ENCODE measurements around the gene AADACL4. TPM values are rescaled to one million over a fixed set of nuclear protein-coding genes. Genes with fewer than 3 reads are reported as not detected.

AADACL4 gene
- total and polyA plus RNA-seq, 2 donors (not counting 1 experiment from before 2014, with no cell fraction given), result not detected

DNA sequence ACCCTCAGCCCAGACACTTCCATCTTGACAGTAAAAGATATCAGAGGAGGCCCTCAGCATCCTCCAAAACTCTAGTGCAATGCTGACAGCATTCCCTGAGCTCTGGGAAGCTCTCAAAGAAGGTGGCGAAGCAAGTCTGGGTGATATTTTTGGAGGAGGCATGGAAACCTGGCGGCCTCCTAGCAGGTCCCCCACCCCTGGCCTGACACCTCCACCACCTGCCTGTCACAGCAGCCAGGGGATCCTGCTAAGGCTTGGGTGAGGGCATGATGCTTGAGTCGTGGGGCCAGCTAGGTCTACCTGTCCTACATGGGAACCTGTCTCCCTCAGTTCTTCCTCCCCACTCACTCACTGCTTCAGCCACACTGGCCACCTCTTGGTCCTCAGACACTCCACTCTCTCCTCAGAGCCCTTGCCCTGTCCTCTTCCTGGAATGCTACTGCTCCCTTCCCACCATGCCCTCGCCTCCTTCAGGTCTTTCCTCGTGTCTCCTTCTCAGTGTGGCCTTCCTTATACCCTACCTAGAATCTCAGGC is 34.3 kb upstream of the AADACL4 start:
- no peak overlapping the region for H3K4me3 ChIP-seq (ENCODE audit: control extremely low read depth in 1 of 5, extremely low read depth in 1 of 5, insufficient read depth in 1 of 5, low read depth in 2 of 5, low read length in 4 of 5)
- no peaks in the 10 kb centered on the region for H3K79me2 ChIP-seq (ENCODE audit: control insufficient read depth, insufficient read depth, low read length)
- H3K4me2 ChIP-seq (replicated peaks; ENCODE audit: low read depth, low read length, poor library complexity, severe bottlenecking), result no peak overlapping the region
- no peaks in the 10 kb centered on the region for H3K4me1 Mint-ChIP-seq
- TF ChIP-seq EZH2 (IDR thresholded peaks at IDR 0.05; ENCODE audit: borderline replicate concordance, insufficient read depth, low read depth, low read length, poor library complexity, severe bottlenecking), result no peak
- TF ChIP-seq, protein P1, sequence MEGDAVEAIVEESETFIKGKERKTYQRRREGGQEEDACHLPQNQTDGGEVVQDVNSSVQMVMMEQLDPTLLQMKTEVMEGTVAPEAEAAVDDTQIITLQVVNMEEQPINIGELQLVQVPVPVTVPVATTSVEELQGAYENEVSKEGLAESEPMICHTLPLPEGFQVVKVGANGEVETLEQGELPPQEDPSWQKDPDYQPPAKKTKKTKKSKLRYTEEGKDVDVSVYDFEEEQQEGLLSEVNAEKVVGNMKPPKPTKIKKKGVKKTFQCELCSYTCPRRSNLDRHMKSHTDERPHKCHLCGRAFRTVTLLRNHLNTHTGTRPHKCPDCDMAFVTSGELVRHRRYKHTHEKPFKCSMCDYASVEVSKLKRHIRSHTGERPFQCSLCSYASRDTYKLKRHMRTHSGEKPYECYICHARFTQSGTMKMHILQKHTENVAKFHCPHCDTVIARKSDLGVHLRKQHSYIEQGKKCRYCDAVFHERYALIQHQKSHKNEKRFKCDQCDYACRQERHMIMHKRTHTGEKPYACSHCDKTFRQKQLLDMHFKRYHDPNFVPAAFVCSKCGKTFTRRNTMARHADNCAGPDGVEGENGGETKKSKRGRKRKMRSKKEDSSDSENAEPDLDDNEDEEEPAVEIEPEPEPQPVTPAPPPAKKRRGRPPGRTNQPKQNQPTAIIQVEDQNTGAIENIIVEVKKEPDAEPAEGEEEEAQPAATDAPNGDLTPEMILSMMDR (IDR thresholded peaks at IDR 0.05), result no peak
- no peak overlapping the region for H3K27ac Mint-ChIP-seq
- no peaks in the 10 kb centered on the region for H3K9me3 ChIP-seq (ENCODE audit: control extremely low read depth in 1 of 3, control insufficient read depth in 2 of 3, insufficient read depth in 1 of 3, low read length in 2 of 3)
- H3K36me3 ChIP-seq (replicated peaks in 1 of 2; ENCODE audit: control extremely low read depth in 1 of 2, control insufficient read depth in 1 of 2, extremely low read depth in 1 of 2, insufficient read depth in 2 of 2, low read length in 1 of 2), result no peaks in the 10 kb centered on the region
- H4K20me1 ChIP-seq (ENCODE audit: control insufficient read depth, insufficient read depth, low read length, poor library complexity, severe bottlenecking), result no peaks in the 10 kb centered on the region
- H2AFZ ChIP-seq (ENCODE audit: insufficient read depth, low read depth, low read length, poor library complexity, severe bottlenecking), result no peak overlapping the region
- POLR2A ChIA-PET, result no interaction called here
- ATAC-seq (ENCODE audit: low read depth), result no peak
- H3K9me3 Mint-ChIP-seq (ENCODE audit: insufficient read depth), result no peaks in the 10 kb centered on the region
- no peak overlapping the region for H3K4me3 Mint-ChIP-seq
- DNase-seq, result no peak
- CTCF ChIA-PET, result no interaction called here
- WGBS (ENCODE audit: insufficient coverage), result 30% methylated on average over 2 of the region's 5 CpGs
- H3K27me3 ChIP-seq (replicated peaks in 1 of 4; ENCODE audit: control extremely low read depth in 1 of 4, control insufficient read depth in 3 of 4, insufficient read depth in 4 of 4, low read length in 3 of 4), result peaks cover 0 to 9% (median 2%) of the 10 kb centered on the region in 4 experiments
- no peak overlapping the region for H3K9ac ChIP-seq (ENCODE audit: low read length)
- peaks cover 30% of the 10 kb centered on the region for H3K27me3 Mint-ChIP-seq
- intact Hi-C loops (cut with micrococcal nuclease), result no loop called here
- H3K27ac ChIP-seq (ENCODE audit: low read length in 2 of 2), result no peak overlapping the region
- no peaks in the 10 kb centered on the region for H3K4me1 ChIP-seq (ENCODE audit: control insufficient read depth in 2 of 2, insufficient read depth in 2 of 2, low read length in 2 of 2)

DNA sequence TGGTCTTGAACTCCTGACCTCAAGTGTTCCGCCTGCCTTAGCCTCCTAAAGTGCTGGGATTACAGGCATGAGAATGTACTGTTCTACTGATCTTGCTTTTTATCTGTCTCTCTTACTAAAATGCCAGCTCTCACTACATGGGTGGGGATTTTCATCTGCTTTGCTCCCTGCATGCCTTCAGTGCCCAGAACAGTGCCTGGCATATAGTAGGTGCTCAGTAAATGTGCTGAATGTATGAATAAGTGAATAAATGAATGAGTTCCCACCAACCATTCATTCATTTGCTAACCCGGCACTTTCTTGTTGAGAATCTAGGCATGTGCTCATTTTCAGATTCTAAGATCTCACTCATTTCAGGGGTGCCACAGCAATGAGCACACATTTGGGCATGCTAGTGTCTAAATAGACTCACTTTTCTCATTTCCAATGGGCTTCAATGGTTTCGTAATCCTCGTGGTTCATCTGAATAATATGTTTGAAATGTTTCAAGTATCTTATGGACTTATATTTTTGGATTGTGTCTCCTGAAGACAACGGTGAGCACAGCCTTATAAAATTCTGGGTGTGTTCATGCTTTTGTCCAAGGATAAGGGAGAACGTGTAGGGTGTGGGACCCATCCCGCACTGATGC is 33.5 kb upstream of the AADACL4 start:
- no peak for TF ChIP-seq EZH2 (IDR thresholded peaks at IDR 0.05; ENCODE audit: borderline replicate concordance, insufficient read depth, low read depth, low read length, poor library complexity, severe bottlenecking)
- TF ChIP-seq, protein P1 (IDR thresholded peaks at IDR 0.05), result no peak
- Histone ChIP-seq H3K27me3 (replicated peaks in 1 of 4; ENCODE audit: control extremely low read depth in 1 of 4, control insufficient read depth in 3 of 4, insufficient read depth in 4 of 4, low read length in 3 of 4) (peaks cover 0 to 16% (median 2%) of the 10 kb centered on the region in 4 experiments), H3K4me1 (ENCODE audit: control insufficient read depth in 2 of 2, insufficient read depth in 2 of 2, low read length in 2 of 2) (peaks cover 0 to under 1% of the 10 kb centered on the region in 2 donors), H3K27ac (ENCODE audit: low read length in 2 of 2) (no peak overlapping the region), H3K9me3 (ENCODE audit: control extremely low read depth in 1 of 3, control insufficient read depth in 2 of 3, insufficient read depth in 1 of 3, low read length in 2 of 3) (no peaks in the 10 kb centered on the region), H4K20me1 (ENCODE audit: control insufficient read depth, insufficient read depth, low read length, poor library complexity, severe bottlenecking) (no peaks in the 10 kb centered on the region), H3K9ac (ENCODE audit: low read length) (no peak overlapping the region), H3K36me3 (replicated peaks in 1 of 2; ENCODE audit: control extremely low read depth in 1 of 2, control insufficient read depth in 1 of 2, extremely low read depth in 1 of 2, insufficient read depth in 2 of 2, low read length in 1 of 2) (no peaks in the 10 kb centered on the region), H3K4me2 (replicated peaks; ENCODE audit: low read depth, low read length, poor library complexity, severe bottlenecking) (no peak overlapping the region), H3K4me3 (ENCODE audit: control extremely low read depth in 1 of 5, extremely low read depth in 1 of 5, insufficient read depth in 1 of 5, low read depth in 2 of 5, low read length in 4 of 5) (no peak overlapping the region), H2AFZ (ENCODE audit: insufficient read depth, low read depth, low read length, poor library complexity, severe bottlenecking) (no peak overlapping the region), H3K79me2 (ENCODE audit: control insufficient read depth, insufficient read depth, low read length) (no peaks in the 10 kb centered on the region)
- no peak for ATAC-seq (ENCODE audit: low read depth)
- DNase-seq, result no peak
- H3K4me3 Mint-ChIP-seq, result no peak overlapping the region
- intact Hi-C loops (cut with micrococcal nuclease), result no loop called here
- H3K9me3 Mint-ChIP-seq (ENCODE audit: insufficient read depth), result no peaks in the 10 kb centered on the region
- WGBS (ENCODE audit: insufficient coverage), result 87% methylated on average over 6 of the region's 7 CpGs
- peaks cover 37% of the 10 kb centered on the region for H3K27me3 Mint-ChIP-seq
- ChIA-PET POLR2A (no interaction called here), CTCF (no interaction called here)
- no peak overlapping the region for H3K27ac Mint-ChIP-seq
- peaks cover 2% of the 10 kb centered on the region for H3K4me1 Mint-ChIP-seq

Data from B cell (primary cell).